Natural killer cell treated with Interleukin-12 subunit alpha and Interleukin-12 subunit beta and Interleukin-15 and Interleukin-18, amount 100 ng/mL, for 72 hours (primary cell): ENCODE data around the gene KLK5. TPM values are rescaled to one million over a fixed set of nuclear protein-coding genes. Genes with fewer than 3 reads are reported as not detected.
"Not testable (repeated sequence)": the region's sequence is repeated elsewhere in the genome, so short reads cannot be mapped to it uniquely, and the experiment has no call there.

Experiments
- ATAC-seq, 2 donors: fragments of 150-1000 bp; cut with Tn5 transposase in 1 of 2; sonication (Bioruptor Pico), chemical (Tn5 transposase) in 1 of 2; 2 replicates each; pipeline ENCODE4 v1.10.0; 2021
- DNase-seq: peaks from one replicate; pipeline ENCODE4 v3.0.0; 2022; ENCODE audit warnings: low spot score
- H3K27ac Mint-ChIP-seq, 2 donors: 1 replicate in 1 of 2; 2 replicates in 1 of 2; pipeline ENCODE4 v1.8.0; 2022; ENCODE audit warnings: mixed read lengths in 2 of 2, mild to moderate bottlenecking in 1 of 2, moderate library complexity in 1 of 2
- H3K27me3 Mint-ChIP-seq, 2 donors: 1 replicate in 1 of 2; 2 replicates in 1 of 2; pipeline ENCODE4 v1.8.0; 2022; ENCODE audit warnings: mixed read lengths in 2 of 2
- H3K36me3 Mint-ChIP-seq: one replicate; pipeline ENCODE4 v1.8.0; 2022; ENCODE audit warnings: mixed read lengths
- H3K4me1 Mint-ChIP-seq, 2 donors: 1 replicate in 1 of 2; 2 replicates in 1 of 2; pipeline ENCODE4 v1.8.0; 2022; ENCODE audit warnings: low read depth in 2 of 2, mixed read lengths in 2 of 2, mild to moderate bottlenecking in 1 of 2
- H3K4me3 Mint-ChIP-seq: one replicate; pipeline ENCODE4 v1.8.0; 2022; ENCODE audit warnings: mixed read lengths
- H3K9me3 Mint-ChIP-seq: 2 replicates; pipeline ENCODE4 v1.8.0; 2022; ENCODE audit warnings: mixed read lengths
- total RNA-seq, 2 donors: library from RNA; stranded (reverse); gene quantifications; one replicate each; pipeline ENCODE4 v1.2.3, GENCODE V29; 2022

The KLK5 gene
- not detected for total RNA-seq

DNA sequence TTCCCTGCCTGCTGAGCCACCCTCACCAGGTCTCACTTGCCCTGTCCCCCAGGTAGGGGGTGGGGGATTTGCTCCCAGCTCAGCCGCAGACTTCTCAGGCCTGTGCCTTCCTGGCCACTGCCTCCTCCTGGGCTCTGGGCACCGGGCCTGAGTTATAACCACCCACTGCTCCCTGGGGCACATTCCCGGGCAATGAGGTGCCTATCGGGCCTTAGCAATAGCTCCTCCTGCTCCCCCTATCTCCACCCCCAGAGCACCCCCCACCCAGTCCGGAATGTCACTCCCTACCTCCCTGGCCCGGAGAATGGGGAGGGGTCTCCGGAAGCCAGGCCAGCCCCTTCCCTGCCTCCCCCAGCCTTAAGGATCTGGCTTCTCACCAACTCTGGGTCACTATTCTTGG lies at the start of gene KLK5:
TSS of gene KLK5 (minus strand) at position 129 of the 400 bp plus-strand sequence. CDS start 381 bp downstream, outside the sequence.
- no peak within 1 kb of the TSS for H3K4me3 Mint-ChIP-seq
- H3K27ac Mint-ChIP-seq = no peak within 1 kb of the TSS
- no peaks in the 10 kb centered on the region for H3K9me3 Mint-ChIP-seq
- no peaks in the 10 kb centered on the region for H3K4me1 Mint-ChIP-seq
- ATAC-seq (peak; percentile 28 to 42), DNase-seq (no peak)
- H3K36me3 Mint-ChIP-seq = no peaks in the 10 kb centered on the region
- H3K27me3 Mint-ChIP-seq = peaks cover 23 to 42% of the 10 kb centered on the region in 2 donors

DNA sequence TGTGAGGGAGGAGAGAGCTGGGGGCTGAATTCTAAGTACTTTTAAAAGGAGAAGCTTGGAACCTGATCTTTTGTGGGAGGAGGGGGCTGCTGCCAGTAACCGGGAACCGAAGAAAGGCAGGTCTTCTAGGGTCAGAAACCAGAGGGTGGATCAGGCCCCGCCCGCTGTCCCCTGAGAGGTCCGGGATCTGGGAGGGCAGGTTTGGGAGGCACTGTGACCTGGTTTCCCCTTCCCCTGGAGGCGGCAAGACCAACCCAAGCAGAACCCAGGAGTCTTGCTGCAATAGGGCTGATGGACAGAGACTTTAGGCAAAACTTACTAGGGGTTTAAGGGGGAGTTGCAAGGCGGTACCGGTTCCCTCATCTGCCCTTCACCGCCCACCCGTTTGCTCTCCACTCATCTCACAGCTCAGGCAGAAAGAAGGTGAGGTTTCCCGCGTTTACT lies 49.3 kb upstream of the KLK5 start:
- Mint-ChIP-seq H3K4me1 (peaks cover 0 to 4% of the 10 kb centered on the region in 2 donors), H3K9me3 (no peaks in the 10 kb centered on the region), H3K27me3 (peaks cover 36 to 49% of the 10 kb centered on the region in 2 donors), H3K36me3 (no peaks in the 10 kb centered on the region), H3K4me3 (no peak overlapping the region), H3K27ac (no peak overlapping the region)
- DNase-seq (no peak), ATAC-seq (no peak)

- ATAC-seq (no peak), DNase-seq (no peak)
- Mint-ChIP-seq H3K27me3 (peaks cover 38 to 53% of the 10 kb centered on the region in 2 donors), H3K9me3 (no peaks in the 10 kb centered on the region), H3K27ac (no peak within 1 kb of the TSS), H3K4me1 (peaks cover 0 to 4% of the 10 kb centered on the region in 2 donors), H3K36me3 (no peaks in the 10 kb centered on the region), H3K4me3 (no peak within 1 kb of the TSS)
These were observed 48.7 kb upstream of the KLK5 start, which contains the start of gene KLK8 for GRCh38 chr19:51001515-51001914. Gene KLK8, minus strand, starts transcription at chr19:51001604. Its CDS starts 437 bp downstream, at chr19:51001167.

- Mint-ChIP-seq H3K27me3 (peaks cover 35 to 48% of the 10 kb centered on the region in 2 donors), H3K4me1 (peaks cover 0 to 4% of the 10 kb centered on the region in 2 donors), H3K4me3 (no peak overlapping the region), H3K36me3 (no peaks in the 10 kb centered on the region), H3K9me3 (no peaks in the 10 kb centered on the region), H3K27ac (no peak overlapping the region)
- DNase-seq = no peak
- ATAC-seq = no peak
These were observed 48.1 kb upstream of the KLK5 start for GRCh38 chr19:51000981-51001380.

DNA sequence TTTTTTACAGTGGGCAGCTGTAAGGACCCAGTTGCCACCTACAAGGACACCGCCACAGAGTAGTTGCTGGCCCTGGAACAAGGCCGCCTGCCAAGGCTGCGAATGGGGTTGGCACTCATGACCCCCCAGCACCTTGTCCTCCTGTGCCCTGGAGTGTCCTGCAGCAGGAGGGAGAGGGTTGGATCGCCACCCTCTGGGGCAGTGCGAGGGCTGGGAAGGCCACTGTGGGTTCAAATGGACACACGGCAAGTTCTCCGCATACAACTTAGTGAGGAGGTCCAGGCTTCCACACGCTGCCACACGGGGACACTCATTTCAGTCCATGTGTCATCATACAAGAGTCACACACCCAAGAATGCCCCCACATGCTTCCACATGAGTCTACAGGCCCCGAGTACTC lies 47.6 kb upstream of the KLK5 start:
- H3K4me3 Mint-ChIP-seq = no peak overlapping the region
- peaks cover 35 to 45% of the 10 kb centered on the region in 2 donors for H3K27me3 Mint-ChIP-seq
- H3K9me3 Mint-ChIP-seq = no peaks in the 10 kb centered on the region
- ATAC-seq (no peak), DNase-seq (no peak)
- H3K36me3 Mint-ChIP-seq = no peaks in the 10 kb centered on the region
- peaks cover 0 to 4% of the 10 kb centered on the region in 2 donors for H3K4me1 Mint-ChIP-seq
- H3K27ac Mint-ChIP-seq = no peak overlapping the region

- Mint-ChIP-seq H3K27ac (no peak overlapping the region), H3K4me3 (no peak overlapping the region), H3K27me3 (peaks cover 29 to 34% of the 10 kb centered on the region in 2 donors), H3K9me3 (no peaks in the 10 kb centered on the region), H3K4me1 (peaks cover 0 to 4% of the 10 kb centered on the region in 2 donors), H3K36me3 (no peaks in the 10 kb centered on the region)
- no peak for ATAC-seq
- no peak for DNase-seq
These were observed 45.8 kb upstream of the KLK5 start for GRCh38 chr19:50998686-50999085.

GRCh38 chr19:50998061-50998460 lies 45.2 kb upstream of the KLK5 start:
- H3K9me3 Mint-ChIP-seq = no peaks in the 10 kb centered on the region
- H3K4me1 Mint-ChIP-seq = peaks cover 0 to 4% of the 10 kb centered on the region in 2 donors
- no peak overlapping the region for H3K4me3 Mint-ChIP-seq
- H3K36me3 Mint-ChIP-seq = no peaks in the 10 kb centered on the region
- DNase-seq (no peak), ATAC-seq (no peak)
- H3K27me3 Mint-ChIP-seq = peaks cover 24 to 32% of the 10 kb centered on the region in 2 donors
- no peak overlapping the region for H3K27ac Mint-ChIP-seq

DNA sequence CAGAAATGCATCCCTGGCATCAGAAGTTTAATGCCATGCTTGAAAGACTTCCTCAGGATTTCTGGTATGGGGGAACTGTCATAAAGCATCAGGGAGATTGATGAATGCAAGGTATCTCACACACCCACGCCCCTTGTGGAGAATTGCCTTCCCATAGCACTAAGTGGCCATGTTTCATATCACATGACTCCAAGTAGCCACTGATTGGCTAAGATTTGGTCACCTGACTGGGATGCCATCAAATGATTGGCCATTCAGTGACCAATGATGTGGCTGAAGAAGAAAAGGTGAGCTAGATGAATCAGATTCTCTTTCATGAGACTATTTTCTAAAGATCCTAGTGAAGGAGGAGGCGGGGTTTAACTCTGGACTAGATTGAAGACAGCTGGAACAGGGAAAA lies 41.3 kb upstream of the KLK5 start:
- no peaks in the 10 kb centered on the region for H3K9me3 Mint-ChIP-seq
- H3K4me3 Mint-ChIP-seq = no peak overlapping the region
- H3K27ac Mint-ChIP-seq = no peak overlapping the region
- DNase-seq (no peak), ATAC-seq (no peak)
- H3K36me3 Mint-ChIP-seq = no peaks in the 10 kb centered on the region
- no peaks in the 10 kb centered on the region for H3K4me1 Mint-ChIP-seq
- peaks cover 22 to 37% of the 10 kb centered on the region in 2 donors for H3K27me3 Mint-ChIP-seq

DNA sequence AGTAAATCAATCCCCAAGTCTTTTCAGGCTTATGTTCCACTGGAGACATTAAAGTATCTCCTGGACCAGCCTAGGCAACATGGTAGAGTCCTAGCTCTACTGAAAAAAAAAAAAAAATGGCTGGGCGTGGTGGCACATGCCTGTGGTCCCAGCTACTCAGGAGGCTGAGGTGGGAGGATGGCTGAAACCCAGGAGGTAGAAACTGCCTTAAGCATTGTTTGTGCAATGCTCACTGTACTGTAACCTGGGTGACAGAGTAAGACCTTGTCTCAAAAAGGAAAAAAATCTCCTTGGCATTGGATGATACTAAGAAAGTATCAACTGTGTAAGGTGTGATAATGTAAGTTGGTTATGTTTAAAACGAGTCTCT lies 39.8 kb upstream of the KLK5 start:
- ATAC-seq (no peak), DNase-seq (no peak)
- no peak overlapping the region for H3K4me3 Mint-ChIP-seq
- H3K36me3 Mint-ChIP-seq = no peaks in the 10 kb centered on the region
- no peaks in the 10 kb centered on the region for H3K9me3 Mint-ChIP-seq
- no peaks in the 10 kb centered on the region for H3K4me1 Mint-ChIP-seq
- no peak overlapping the region for H3K27ac Mint-ChIP-seq
- peaks cover 23 to 39% of the 10 kb centered on the region in 2 donors for H3K27me3 Mint-ChIP-seq

DNA sequence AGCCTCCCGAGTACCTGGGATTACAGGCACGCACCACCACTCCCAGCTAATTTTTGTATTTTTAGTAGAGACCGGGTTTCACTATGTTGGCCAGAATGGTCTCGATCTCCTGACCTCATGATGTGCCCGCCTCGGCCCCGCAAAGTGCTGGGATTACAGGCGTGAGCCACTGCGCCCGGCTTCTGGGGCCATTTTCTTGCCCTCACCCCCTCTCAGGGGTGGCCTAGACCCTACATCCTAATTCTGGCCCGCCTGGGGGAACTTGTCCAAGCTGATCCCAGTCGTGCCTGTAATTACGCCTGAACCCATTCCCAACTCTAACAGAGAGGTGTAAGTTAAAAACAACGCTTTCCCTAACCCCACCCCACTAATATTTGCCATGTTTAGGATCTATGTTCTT lies 31.6 kb upstream of the KLK5 start:
- not testable (repeated sequence) for H3K27ac Mint-ChIP-seq, H3K4me3 Mint-ChIP-seq, DNase-seq, H3K36me3 Mint-ChIP-seq, ATAC-seq, H3K4me1 Mint-ChIP-seq, H3K9me3 Mint-ChIP-seq
- peaks cover 39 to 50% of the 10 kb centered on the region in 2 donors for H3K27me3 Mint-ChIP-seq

GRCh38 chr19:50983625-50984292 lies 30.9 kb upstream of the KLK5 start, which contains the start of gene KLK7:
Gene KLK7, minus strand, starts transcription at chr19:50983917. Its CDS starts 1,518 bp downstream, at chr19:50982399.
- Mint-ChIP-seq H3K27me3 (peaks cover 38 to 50% of the 10 kb centered on the region in 2 donors), H3K4me3 (no peak within 1 kb of the TSS), H3K27ac (no peak within 1 kb of the TSS), H3K4me1 (peaks cover 0 to 4% of the 10 kb centered on the region in 2 donors), H3K36me3 (no peaks in the 10 kb centered on the region), H3K9me3 (no peaks in the 10 kb centered on the region)
- DNase-seq = no peak
- no peak for ATAC-seq

GRCh38 chr19:50982186-50982585 lies 29.3 kb upstream of the KLK5 start:
- DNase-seq = no peak
- peaks cover 39 to 50% of the 10 kb centered on the region in 2 donors for H3K27me3 Mint-ChIP-seq
- no peak overlapping the region for H3K27ac Mint-ChIP-seq
- H3K4me3 Mint-ChIP-seq = no peak overlapping the region
- peaks cover 0 to 4% of the 10 kb centered on the region in 2 donors for H3K4me1 Mint-ChIP-seq
- peak in 1 of 2 donors; percentile 40 for ATAC-seq
- no peaks in the 10 kb centered on the region for H3K36me3 Mint-ChIP-seq
- H3K9me3 Mint-ChIP-seq = no peaks in the 10 kb centered on the region

GRCh38 chr19:50981587-50982146 lies 28.8 kb upstream of the KLK5 start:
- no peaks in the 10 kb centered on the region for H3K36me3 Mint-ChIP-seq
- ATAC-seq (peak; percentile 40 to 43), DNase-seq (no peak)
- no peak overlapping the region for H3K4me3 Mint-ChIP-seq
- H3K9me3 Mint-ChIP-seq = no peaks in the 10 kb centered on the region
- no peak overlapping the region for H3K27ac Mint-ChIP-seq
- peaks cover 40 to 53% of the 10 kb centered on the region in 2 donors for H3K27me3 Mint-ChIP-seq
- peaks cover 0 to 4% of the 10 kb centered on the region in 2 donors for H3K4me1 Mint-ChIP-seq

DNA sequence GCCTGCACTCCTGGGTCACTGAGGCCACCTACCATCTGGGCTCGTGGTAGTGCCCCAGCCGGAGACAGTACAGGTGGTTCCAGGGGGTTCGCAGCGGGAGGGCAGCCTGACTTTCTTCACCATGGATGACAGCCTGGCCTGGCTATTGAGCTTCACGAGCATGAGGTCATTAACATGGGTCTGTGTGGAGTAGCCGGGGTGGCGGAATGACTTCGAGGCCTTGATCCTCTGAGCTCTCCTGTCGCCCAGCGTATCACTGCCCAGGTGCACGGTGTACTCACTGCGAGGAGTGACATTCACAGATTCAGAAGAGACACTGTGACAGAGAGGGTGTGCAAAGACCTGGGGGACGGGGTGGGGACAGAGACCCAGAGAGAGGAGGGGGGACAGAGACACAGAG lies 27.4 kb upstream of the KLK5 start:
- no peak overlapping the region for H3K27ac Mint-ChIP-seq
- ATAC-seq (peak in 1 of 2 donors; percentile 38), DNase-seq (no peak)
- H3K4me1 Mint-ChIP-seq = peaks cover 0 to 4% of the 10 kb centered on the region in 2 donors
- no peaks in the 10 kb centered on the region for H3K36me3 Mint-ChIP-seq
- H3K4me3 Mint-ChIP-seq = no peak overlapping the region
- H3K9me3 Mint-ChIP-seq = no peaks in the 10 kb centered on the region
- H3K27me3 Mint-ChIP-seq = peaks cover 44 to 56% of the 10 kb centered on the region in 2 donors
